GM06990 (cell line): ENCODE results near the gene AATF.

Experiments
- DNase-seq: peaks from one replicate; pipeline ENCODE4 v3.0.0-alpha.2; 2011; ENCODE audit not compliant: insufficient read length; ENCODE audit errors: extremely low read depth
- H3K27me3 ChIP-seq: replicated peaks from 2 replicates; pipeline ENCODE4 v1.6.0; 2011; ENCODE audit warnings: low read length; ENCODE audit not compliant: control insufficient read depth, insufficient read depth
- H3K36me3 ChIP-seq: 2 replicates; pipeline ENCODE4 v1.5.1; 2011; ENCODE audit warnings: low read length; ENCODE audit not compliant: control insufficient read depth, insufficient read depth
- H3K4me3 ChIP-seq: replicated peaks from 2 replicates; pipeline ENCODE4 v1.5.1; 2011; ENCODE audit warnings: low read depth, mild to moderate bottlenecking, control low read depth, low read length
- CTCF ChIP-seq: IDR thresholded peaks from 2 replicates; pipeline ENCODE4 v1.5.1; 2011; ENCODE audit warnings: low read length, control low read depth, mild to moderate bottlenecking, inconsistent platforms; ENCODE audit not compliant: insufficient read depth, poor library complexity, severe bottlenecking

Gene AATF

GRCh38 chr17:36931697-36932382, 16.9 kb upstream of the AATF start:
- DNase-seq = no peak
- Histone ChIP-seq H3K36me3 (no peaks in the 10 kb centered on the region), H3K4me3 (no peak overlapping the region; the same call in 1 of the 2 replicates), H3K27me3 (peaks cover 11% of the 10 kb centered on the region)
- no peak for TF ChIP-seq CTCF

GRCh38 chr17:36932383-36932693, 16.4 kb upstream of the AATF start:
- TF ChIP-seq CTCF = no peak
- Histone ChIP-seq H3K27me3 (peaks cover 11% of the 10 kb centered on the region), H3K4me3 (no peak overlapping the region; the same call in 1 of the 2 replicates), H3K36me3 (no peaks in the 10 kb centered on the region)
- no peak for DNase-seq

GRCh38 chr17:36932694-36933511, 15.9 kb upstream of the AATF start:
- DNase-seq = no peak
- Histone ChIP-seq H3K27me3 (peaks cover 11% of the 10 kb centered on the region), H3K4me3 (no peak overlapping the region)

GRCh38 chr17:36933512-36934143, 15.1 kb upstream of the AATF start:
- TF ChIP-seq CTCF = no peak
- H3K27me3 ChIP-seq = peaks cover 15% of the 10 kb centered on the region
- DNase-seq = no peak

More at GRCh38 chr17:36932694-36933511, 15.9 kb upstream of the AATF start:
- H3K36me3 ChIP-seq = no peaks in the 10 kb centered on the region
- no peak for TF ChIP-seq CTCF

GRCh38 chr17:36934144-36934691, 14.5 kb upstream of the AATF start:
- Histone ChIP-seq H3K27me3 (peaks cover 17% of the 10 kb centered on the region), H3K4me3 (no peak overlapping the region), H3K36me3 (no peaks in the 10 kb centered on the region)
- TF ChIP-seq CTCF = no peak
- DNase-seq = no peak

More at GRCh38 chr17:36933512-36934143, 15.1 kb upstream of the AATF start:
- Histone ChIP-seq H3K4me3 (no peak overlapping the region), H3K36me3 (no peaks in the 10 kb centered on the region)
